GM10847 (cell line): ENCODE measurements around the gene ATP2B2.

Source experiments
- POLR2A ChIP-seq: IDR thresholded peaks from 2 replicates; pipeline ENCODE4 v1.6.1; 2011; ENCODE audit not compliant: insufficient read length; ENCODE audit errors: extremely low read depth

The ATP2B2 gene

DNA sequence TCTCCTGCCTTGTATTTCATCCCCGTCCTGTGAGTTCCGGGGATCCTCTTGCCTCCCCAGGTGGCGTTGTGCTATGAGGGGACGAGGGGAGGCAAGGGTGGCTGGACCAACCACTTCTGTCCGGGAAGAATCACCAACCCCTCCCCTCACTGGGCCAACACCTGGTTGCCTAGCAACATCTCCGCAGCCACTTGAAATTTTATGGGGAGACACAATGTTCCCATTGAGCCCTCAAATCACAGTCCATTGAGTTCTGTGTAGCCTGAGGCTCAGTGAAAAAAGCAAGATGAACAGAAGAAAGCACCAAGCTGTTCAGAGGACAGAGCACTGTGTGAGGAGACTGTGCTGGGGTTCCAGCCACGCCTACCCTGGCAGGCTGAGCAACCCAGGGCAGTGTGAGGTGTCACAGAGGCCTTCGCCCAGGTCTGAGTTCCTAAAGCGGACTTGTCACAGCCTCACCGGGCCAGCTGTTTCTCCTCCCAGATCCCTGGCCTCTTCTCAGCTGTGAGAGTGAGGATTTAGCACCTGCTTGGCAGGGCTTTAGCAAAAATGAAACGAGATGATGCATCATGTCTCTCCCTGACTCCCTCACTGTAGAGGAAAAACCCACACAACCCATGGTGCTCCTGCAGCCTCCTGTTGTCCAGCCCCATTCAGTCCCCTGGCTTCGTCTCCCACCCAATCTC, 76.8 kb downstream of the ATP2B2 start:
- TF ChIP-seq POLR2A, result no peak

DNA sequence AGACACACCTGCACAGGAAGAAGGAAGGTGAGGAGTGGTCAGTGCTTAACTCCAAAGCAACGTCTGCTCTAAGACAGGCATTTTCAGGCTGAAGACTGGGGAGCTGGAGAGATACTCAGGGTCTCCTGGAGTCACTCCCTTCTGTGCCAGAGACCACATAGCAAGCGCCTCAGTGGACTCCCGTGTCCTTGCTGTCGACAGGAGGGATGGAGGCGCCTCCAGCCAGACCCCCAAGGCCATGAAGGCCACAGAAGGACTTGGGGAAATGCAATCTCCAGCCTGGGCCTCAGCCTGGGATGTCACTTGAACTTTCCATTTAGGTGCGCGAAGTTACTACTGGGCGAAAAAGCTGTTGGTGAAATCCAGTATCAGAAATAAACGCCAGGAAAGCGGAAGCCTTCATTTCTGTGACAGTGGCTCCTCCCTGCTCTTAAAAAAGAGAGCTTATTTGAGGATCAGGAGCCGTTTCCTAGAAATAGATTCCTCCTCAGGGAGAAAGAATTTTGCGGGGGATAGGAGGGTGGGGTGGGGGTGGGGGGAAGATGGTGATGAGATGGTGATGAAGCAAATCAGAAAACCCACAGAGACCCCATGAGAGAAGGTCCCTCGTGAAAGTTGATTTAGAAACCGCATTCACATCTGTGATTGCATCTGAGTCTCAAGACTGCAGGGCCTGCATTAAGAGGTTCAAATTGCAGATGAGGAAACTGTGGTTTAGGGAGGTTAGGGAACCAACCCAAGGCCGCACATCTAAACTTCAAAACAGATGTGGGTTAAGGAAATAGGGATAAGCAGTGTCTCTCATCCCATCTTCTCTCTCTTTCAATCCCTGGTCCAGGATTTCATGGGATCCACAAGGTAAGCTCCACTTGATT, 78.8 kb downstream of the ATP2B2 start:
- no peak for TF ChIP-seq POLR2A

- TF ChIP-seq POLR2A, result no peak
Observed at GRCh38 chr3:10423171-10423882, 82.1 kb downstream of the ATP2B2 start.

DNA sequence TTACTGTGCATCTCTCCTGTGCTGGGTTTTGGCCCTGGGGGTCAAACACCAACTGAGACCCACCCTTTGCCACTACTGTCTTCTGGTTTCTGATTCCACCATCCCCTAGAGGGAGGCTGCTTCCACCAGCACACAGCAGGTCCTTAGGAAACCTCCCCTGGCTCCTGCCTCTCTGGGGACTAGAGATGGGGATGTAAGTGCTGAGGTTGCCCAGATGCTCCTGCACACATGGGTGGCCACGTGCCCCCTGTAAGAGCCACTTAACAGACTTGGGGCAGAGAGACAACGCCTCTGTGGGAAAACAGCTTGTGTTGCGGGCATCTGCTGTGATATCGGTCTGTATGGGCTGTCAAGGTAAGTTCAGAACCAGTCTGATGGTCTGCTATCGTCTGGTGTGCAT, 83.4 kb downstream of the ATP2B2 start:
- no peak for TF ChIP-seq POLR2A

- TF ChIP-seq POLR2A, result no peak
Observed at GRCh38 chr3:10420745-10421475, 84.5 kb downstream of the ATP2B2 start.

- TF ChIP-seq POLR2A, result no peak
Observed at GRCh38 chr3:10419637-10420232, 85.7 kb downstream of the ATP2B2 start.

GRCh38 chr3:10417847-10418246, 87.5 kb downstream of the ATP2B2 start:
- no peak for TF ChIP-seq POLR2A

- no peak for TF ChIP-seq POLR2A
Observed at GRCh38 chr3:10416730-10417300, 88.6 kb downstream of the ATP2B2 start.

DNA sequence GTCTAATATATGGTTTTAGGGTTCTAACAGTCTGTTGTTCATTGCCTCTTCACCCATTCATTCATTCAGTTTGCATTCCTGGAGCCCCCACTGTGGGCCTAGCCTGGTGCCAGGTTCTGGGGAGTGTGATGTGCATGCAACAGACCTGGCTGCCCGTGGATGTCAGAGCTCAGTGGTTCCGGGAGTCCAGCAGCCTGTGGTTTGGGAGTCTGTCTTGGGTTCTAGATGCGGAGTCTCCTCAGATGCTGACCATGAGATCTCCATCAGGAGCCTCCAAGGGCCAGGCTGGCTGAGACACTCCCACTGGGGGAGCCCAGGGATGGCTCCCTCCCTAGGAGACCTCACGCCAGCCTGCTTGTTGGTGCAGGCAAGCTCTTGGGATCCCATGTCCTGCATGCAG, 92.3 kb downstream of the ATP2B2 start:
- TF ChIP-seq POLR2A, result no peak

- no peak for TF ChIP-seq POLR2A
Observed at GRCh38 chr3:10411598-10412332, 93.6 kb downstream of the ATP2B2 start.

- TF ChIP-seq POLR2A, result no peak
Observed at GRCh38 chr3:10410383-10411002, 94.9 kb downstream of the ATP2B2 start.

DNA sequence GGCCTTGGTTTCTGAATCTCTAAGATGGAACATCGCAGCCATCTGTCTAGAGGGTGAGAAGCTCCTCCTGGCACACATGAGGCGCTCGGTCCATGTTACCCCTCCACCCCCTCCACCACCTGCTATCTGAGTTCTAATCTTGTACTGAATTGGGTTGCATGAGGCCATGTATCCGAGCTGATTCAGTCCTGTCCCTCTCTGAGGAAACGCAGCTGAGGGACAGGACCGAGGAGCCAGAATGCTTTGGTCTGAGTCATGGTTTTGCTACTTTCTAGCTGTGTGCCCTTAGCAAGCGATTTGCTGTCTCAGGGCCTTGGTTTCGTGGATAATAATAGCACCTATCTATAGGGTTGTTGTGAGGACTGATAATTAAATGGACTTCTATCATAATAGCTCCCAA, 96.7 kb downstream of the ATP2B2 start:
- no peak for TF ChIP-seq POLR2A

GRCh38 chr3:10407361-10407760, 98.0 kb downstream of the ATP2B2 start:
- TF ChIP-seq POLR2A, result no peak

- TF ChIP-seq POLR2A, result no peak
Observed at GRCh38 chr3:10406414-10406813, 99.0 kb downstream of the ATP2B2 start.

DNA sequence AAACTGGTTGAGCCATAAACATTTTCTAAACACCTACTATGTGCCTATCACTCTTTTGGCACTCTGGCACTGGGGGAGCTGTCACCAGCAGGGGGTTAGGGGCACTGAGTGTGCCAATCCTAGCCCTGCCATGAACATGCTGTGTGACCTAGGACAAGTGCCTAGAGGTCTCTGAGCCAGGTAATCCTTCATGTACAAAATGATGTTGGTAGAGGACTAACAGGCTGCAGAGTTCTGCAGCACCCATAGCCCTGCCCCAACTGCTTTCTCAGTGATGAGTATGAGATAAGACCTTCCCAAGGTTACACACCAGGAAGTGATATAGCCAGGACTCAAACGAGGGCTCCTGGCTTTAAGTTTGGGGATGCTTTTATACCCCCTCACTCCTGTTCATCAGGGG, 99.6 kb downstream of the ATP2B2 start:
- no peak for TF ChIP-seq POLR2A
